KMS-11 (cell line): Measurements from ENCODE around the gene MDM4.
A peak's percentile ranks its signal among the peaks of the same experiment; 100 is the strongest.

Experiments
- H2AFZ ChIP-seq: fragments of 200-600 bp; sonication (generic); 2 replicates; pipeline ENCODE4 v1.6.1; 2016; ENCODE audit warnings: antibody characterized with exemption, mixed run types, low read depth
- H3K27ac ChIP-seq: fragments of 200-600 bp; sonication (generic); 2 replicates; pipeline ENCODE4 v1.6.1; 2016; ENCODE audit warnings: mild to moderate bottlenecking, mixed run types
- H3K27me3 ChIP-seq: fragments of 200-600 bp; sonication (generic); 2 replicates; pipeline ENCODE4 v1.6.1; 2017; ENCODE audit warnings: mild to moderate bottlenecking, low read depth, mixed run types, moderate library complexity; ENCODE audit not compliant: insufficient read depth
- H3K36me3 ChIP-seq: fragments of 200-600 bp; sonication (generic); 2 replicates; pipeline ENCODE4 v1.6.1; 2017; ENCODE audit warnings: mild to moderate bottlenecking, mixed run types; ENCODE audit not compliant: insufficient read depth
- H3K4me1 ChIP-seq: fragments of 200-600 bp; sonication (generic); 2 replicates; pipeline ENCODE4 v1.6.1; 2016; ENCODE audit warnings: mild to moderate bottlenecking, low read depth, mixed run types; ENCODE audit not compliant: poor library complexity, severe bottlenecking
- H3K4me2 ChIP-seq: fragments of 200-600 bp; sonication (generic); 2 replicates; pipeline ENCODE4 v1.7.0; 2016; ENCODE audit warnings: mild to moderate bottlenecking, mixed run types
- H3K4me3 ChIP-seq: fragments of 200-600 bp; sonication (generic); IDR thresholded peaks from 2 replicates; pipeline ENCODE4 v1.6.1; 2017; ENCODE audit warnings: low read depth, low read length, mixed read lengths; ENCODE audit not compliant: insufficient read depth
- H3K79me2 ChIP-seq: fragments of 200-600 bp; sonication (generic); 2 replicates; pipeline ENCODE4 v1.6.1; 2016; ENCODE audit warnings: low read depth, mixed run types; ENCODE audit not compliant: insufficient read depth
- H3K9ac ChIP-seq: fragments of 200-600 bp; sonication (generic); 2 replicates; pipeline ENCODE4 v1.6.1; 2016; ENCODE audit warnings: mild to moderate bottlenecking, mixed run types
- H4K20me1 ChIP-seq: fragments of 200-600 bp; sonication (generic); 2 replicates; pipeline ENCODE4 v1.6.1; 2016; ENCODE audit warnings: mild to moderate bottlenecking, mixed run types; ENCODE audit not compliant: insufficient read depth
- CTCF ChIP-seq: fragments of 200-600 bp; sonication (generic); conservative IDR thresholded peaks from 2 replicates; pipeline ENCODE4 v1.6.1; 2017; ENCODE audit warnings: low read depth, mild to moderate bottlenecking, antibody characterized with exemption, low read length, moderate library complexity, mixed read lengths

Gene MDM4

GRCh38 chr1:204545881-204546280 is 29.7 kb downstream of the MDM4 start:
- TF ChIP-seq CTCF, result no peak
- no peak overlapping the region for H2AFZ ChIP-seq
- H3K4me2 ChIP-seq, result peak overlapping the region; percentile 33
- no peaks in the 10 kb centered on the region for H3K79me2 ChIP-seq
- peaks cover 18% of the 10 kb centered on the region for H3K36me3 ChIP-seq
- no peaks in the 10 kb centered on the region for H3K27me3 ChIP-seq
- H4K20me1 ChIP-seq, result no peaks in the 10 kb centered on the region
- peaks cover 47% of the 10 kb centered on the region for H3K4me1 ChIP-seq
- H3K4me3 ChIP-seq, result no peak overlapping the region
- H3K9ac ChIP-seq, result no peak overlapping the region
- no peak overlapping the region for H3K27ac ChIP-seq

- no peaks in the 10 kb centered on the region; the same call in 1 of the 2 replicates for H3K79me2 ChIP-seq
- no peak overlapping the region for H3K9ac ChIP-seq
- peaks cover 35% of the 10 kb centered on the region for H3K4me1 ChIP-seq
- no peak for TF ChIP-seq CTCF
- no peak overlapping the region for H3K27ac ChIP-seq
- H3K36me3 ChIP-seq, result peaks cover 18% of the 10 kb centered on the region
- H4K20me1 ChIP-seq, result no peaks in the 10 kb centered on the region
- H3K27me3 ChIP-seq, result no peaks in the 10 kb centered on the region
- no peak overlapping the region for H3K4me3 ChIP-seq
- H3K4me2 ChIP-seq, result no peak overlapping the region
- H2AFZ ChIP-seq, result no peak overlapping the region
These were observed 32.1 kb downstream of the MDM4 start for GRCh38 chr1:204548265-204548664.

GRCh38 chr1:204549313-204549712 is 33.1 kb downstream of the MDM4 start:
- Histone ChIP-seq H3K36me3 (peaks cover 18% of the 10 kb centered on the region), H3K27ac (no peak overlapping the region), H3K4me3 (no peak overlapping the region), H3K4me1 (peaks cover 24% of the 10 kb centered on the region), H3K9ac (no peak overlapping the region), H2AFZ (no peak overlapping the region), H3K79me2 (no peaks in the 10 kb centered on the region; the same call in 1 of the 2 replicates), H4K20me1 (no peaks in the 10 kb centered on the region), H3K27me3 (no peaks in the 10 kb centered on the region), H3K4me2 (no peak overlapping the region)
- TF ChIP-seq CTCF, result no peak

- H4K20me1 ChIP-seq, result no peaks in the 10 kb centered on the region
- TF ChIP-seq CTCF, result no peak
- no peak overlapping the region for H2AFZ ChIP-seq
- no peaks in the 10 kb centered on the region for H3K27me3 ChIP-seq
- peaks cover 8% of the 10 kb centered on the region for H3K4me1 ChIP-seq
- no peaks in the 10 kb centered on the region; the same call in 1 of the 2 replicates for H3K79me2 ChIP-seq
- H3K27ac ChIP-seq, result no peak overlapping the region
- H3K36me3 ChIP-seq, result peaks cover 18% of the 10 kb centered on the region
- H3K9ac ChIP-seq, result no peak overlapping the region
- no peak overlapping the region for H3K4me3 ChIP-seq
- no peak overlapping the region for H3K4me2 ChIP-seq
These were observed 34.7 kb downstream of the MDM4 start for GRCh38 chr1:204550926-204551325.
